ENCODE results near the gene RIMBP2.

RIMBP2 gene

DNA sequence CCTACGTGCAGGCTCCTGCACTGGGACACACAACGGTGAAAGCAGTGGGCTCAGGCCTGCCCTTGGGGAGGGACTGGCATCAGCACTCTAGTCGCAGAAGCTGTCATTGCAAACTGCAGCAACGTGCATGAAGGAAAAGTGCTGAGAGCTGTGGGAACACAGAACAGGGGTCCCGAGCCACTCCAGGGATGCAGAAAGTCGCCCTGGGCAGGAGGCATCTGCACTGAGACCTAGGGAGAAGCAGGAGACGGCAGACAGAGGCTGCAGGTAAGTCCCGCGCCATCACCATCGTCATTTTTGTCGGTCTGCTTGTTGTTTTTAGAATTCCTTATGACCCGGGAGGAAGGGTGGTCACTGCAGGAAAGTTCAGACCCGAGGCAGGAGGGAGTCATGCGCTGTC, 21.6 kb upstream of the RIMBP2 start:
- no peak for DNase-seq (ENCODE audit: low read depth)

DNA sequence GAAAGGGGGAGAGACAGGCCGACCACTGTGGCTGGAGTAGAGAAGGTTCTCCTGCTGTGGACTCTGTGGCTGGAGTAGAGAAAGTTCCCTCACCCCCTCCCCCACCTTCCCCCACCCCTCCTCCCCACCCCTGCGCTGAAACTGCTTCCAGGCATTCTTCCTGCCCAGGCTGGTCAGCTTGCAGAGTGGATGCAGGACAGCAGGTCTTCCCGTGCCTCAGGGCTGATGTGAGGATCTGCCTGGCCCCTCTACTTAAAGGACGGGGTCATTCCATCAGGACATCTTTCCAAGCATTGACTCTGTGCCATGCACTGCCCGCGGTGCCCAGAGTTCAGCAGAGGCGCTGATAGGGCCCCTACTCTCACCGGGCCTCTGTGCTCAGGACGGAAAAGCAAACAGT, 13.2 kb upstream of the RIMBP2 start:
- no peak for DNase-seq (ENCODE audit: low read depth)

DNA sequence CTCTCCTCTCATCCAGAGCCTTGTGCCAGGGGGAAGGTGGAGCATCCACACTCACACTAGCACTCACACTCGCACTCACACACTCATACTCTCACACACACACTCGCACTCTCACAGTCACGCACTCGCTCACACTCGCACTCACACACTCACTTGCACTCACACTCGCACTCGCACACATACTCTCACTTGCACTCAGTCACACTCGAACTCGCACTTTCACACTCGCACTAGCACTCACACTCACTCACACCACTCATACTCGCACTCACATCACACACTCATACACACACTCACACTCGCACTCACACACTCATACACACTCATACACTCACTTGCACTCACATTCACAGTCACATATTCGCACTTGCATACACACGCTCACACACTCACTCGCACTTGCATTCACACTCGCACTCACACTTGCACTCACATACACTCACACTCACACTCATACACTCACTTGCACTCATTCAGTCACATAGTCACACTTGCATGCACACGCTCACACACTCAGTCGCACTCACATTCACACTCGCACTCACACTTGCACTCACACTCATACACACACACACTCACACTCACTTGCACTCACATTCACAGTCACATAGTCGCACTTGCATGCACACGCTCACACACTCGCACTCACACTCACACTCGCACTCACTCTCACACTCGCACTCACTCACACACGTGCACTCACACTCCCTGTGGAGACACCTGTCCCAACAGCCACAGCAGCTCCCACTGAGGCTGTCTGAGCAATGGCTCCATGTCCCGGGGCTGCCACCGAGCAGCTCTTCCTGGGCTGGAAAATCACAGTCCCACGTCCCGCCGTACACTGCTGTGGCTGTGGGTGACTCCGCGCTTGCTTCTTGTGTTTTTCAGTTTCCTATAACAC, 12.3 kb upstream of the RIMBP2 start:
- DNase-seq (ENCODE audit: low read depth), result no peak

DNA sequence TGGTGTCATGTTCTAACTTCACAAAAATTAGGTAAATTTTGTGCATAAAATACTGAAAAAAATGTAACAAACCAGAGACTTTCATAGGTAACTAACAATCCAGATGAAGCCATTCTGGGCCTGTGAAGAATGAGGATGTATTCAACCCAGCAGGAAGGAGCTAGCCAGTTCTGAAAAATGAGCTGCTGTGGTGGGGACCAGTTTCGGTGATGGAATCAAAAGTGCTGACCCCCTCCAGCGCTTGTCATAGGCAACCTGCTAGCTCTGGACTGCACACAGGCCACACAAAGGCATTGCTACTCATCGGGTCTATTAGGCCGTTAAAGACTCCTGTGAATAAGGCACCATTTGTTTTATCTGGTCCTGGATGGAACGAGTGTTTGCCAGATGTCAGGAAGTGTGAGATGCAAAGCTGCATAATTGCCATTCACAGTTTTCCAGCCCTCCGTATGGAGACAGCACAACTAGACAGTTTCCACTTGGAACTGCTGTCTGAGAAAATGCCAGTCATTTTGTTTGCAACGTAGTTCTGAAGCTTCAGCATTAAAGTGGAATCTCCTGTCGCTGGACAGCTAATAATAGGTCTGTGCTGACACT, 3.3 kb upstream of the RIMBP2 start:
- no peak for DNase-seq (ENCODE audit: low read depth)

DNA sequence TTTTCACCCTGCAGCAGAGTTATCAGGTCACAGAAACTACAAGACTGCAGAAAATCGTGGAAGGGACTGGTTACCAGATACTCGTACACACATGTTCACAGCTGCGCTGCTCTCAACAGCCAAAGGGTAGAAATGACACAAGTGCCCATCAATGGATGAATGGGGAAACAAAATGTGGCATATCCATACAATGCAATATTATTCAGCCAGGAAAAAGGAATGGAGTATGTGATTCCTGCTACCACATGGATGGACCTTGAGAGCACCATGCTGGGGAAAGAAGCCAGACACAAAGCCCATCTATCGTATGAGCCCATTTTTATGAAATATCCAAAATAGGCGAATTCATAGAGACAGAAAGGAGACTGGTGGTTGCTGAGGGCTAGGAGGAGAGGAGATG, 1.7 kb upstream of the RIMBP2 start:
- DNase-seq (ENCODE audit: low read depth), result no peak

DNA sequence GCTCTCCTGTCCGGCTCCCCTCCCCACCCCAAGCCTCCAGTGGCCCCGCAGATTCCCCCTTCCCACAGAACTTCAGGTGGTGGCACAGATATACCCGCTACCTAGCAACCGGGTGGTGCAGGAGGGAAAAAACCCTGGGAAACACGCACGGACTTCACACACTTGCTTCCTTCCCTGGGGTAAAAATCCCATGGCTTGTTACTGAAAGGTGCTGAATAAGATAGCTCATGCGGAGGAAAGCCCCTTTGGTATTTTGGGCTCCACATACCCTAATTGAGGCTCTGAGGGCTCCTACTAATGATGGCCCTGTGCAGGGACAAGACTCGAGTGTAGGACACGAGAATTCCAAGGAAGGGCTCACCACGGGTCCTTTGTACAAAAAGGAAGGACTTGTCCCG, 869 bp upstream of the RIMBP2 start:
- no peak for DNase-seq (ENCODE audit: low read depth)

DNA sequence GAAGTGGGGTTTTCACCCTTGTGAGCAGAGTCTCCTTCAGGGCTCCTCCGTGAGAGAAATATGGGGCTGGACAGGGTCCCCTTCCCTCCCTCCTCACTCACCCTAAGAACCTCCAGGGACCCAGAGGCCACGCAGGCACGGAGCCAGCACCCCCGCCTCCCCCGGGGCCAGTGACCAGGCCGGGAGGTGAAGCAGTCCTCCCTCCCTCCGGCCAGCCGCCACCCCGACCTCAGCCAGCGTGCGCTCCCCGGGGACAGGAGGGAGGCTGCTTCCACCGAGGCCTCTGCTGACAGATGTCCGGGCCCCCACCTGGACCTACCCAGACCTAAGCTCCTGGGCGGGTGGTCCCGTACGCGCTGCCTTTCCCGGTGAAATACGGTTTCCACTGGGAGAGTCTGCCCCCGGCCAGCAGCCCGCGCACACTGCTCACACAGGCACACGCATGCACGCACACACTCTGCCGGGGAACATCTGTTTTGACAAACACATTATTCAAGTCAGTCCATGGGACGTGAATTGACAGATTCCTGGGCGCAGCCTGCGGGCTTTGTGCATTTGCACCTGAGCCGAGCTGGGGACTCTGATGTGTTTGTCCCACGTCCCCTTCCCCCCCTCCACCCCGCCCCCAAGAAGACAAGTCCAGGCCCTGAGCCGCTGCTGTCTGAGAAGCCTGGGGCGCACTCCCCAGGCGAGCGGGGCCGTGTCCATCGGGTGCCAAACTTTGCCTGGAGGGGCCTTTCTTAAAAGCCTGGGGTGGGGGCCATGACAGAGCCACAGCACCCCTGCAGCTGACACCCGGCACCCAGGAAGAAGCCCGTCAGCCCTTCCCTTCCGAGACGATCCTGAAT, 725 bp downstream of the RIMBP2 start:
- DNase-seq (ENCODE audit: low read depth), result no peak

DNA sequence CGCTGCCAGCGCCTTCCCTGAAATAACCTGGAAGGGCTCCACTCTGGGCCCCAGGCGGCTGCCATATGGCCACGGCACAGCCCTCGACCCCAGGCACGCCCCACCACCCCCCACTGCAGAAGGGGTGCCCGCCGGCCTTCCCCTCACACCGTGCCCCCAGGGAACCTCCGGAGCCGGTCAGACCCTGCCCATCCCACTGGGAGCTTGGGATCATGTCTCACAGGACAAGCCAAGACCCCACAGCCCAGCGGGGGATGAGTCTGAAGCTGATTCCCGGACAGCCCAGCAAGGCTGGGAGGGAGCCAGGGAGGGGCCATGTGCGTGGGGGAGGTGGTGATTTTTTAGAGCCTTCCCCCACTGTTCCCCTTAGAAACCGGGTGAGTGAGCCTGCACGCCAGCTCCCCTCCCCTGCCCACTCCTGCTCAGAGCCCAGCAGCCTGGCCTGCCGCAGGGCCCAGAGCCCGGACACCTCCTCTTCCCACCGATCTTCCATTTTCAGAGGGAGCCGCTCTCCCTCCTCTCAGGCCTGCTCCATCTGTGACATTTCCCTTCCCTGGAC, 1.4 kb downstream of the RIMBP2 start:
- DNase-seq (ENCODE audit: low read depth), result no peak

DNA sequence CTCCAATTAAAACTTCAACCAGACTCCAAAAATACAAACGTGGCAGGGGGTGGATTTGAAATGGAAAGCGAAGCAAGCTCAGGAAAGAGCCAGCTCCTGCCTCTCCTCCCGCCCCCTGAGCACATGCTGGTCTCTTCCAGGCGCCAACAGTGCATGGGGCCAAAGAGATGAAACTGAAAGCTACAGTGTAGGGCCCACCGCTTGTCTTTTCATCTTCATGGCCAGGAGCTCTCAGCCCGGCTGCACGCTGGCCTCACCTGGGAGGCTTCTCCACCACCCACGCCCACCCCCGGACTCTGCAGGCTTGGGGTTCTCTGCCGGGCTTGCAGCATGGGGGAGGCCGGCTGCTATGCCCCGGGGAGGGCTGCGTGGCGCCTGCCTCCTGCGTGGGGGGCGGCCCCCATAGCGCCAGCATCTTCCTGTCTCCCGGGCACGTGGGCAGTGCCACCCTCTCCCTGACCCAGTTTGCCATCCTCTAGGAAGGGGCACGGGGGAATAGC, 2.0 kb downstream of the RIMBP2 start:
- no peak for DNase-seq (ENCODE audit: low read depth)

DNA sequence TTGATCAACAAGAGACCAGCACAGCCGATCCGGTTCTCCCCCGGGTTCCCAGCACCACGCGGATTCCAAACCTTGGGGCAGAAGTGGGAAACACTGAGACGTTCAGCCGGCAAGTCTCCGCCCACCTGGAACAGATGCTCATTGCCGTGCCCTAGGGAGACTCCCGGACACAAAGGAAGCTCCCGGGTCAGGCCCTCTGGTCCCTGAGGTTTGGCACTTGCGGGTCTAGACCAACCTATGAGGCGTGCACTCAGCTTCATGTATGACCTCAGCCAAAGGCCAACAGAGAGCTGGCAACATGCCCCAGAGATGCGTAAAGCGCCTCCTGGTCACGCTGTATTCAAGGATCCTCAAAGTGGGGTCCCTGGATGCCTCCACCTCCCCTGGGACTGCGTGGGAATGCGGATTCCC, 2.5 kb downstream of the RIMBP2 start:
- DNase-seq (ENCODE audit: low read depth), result no peak

DNA sequence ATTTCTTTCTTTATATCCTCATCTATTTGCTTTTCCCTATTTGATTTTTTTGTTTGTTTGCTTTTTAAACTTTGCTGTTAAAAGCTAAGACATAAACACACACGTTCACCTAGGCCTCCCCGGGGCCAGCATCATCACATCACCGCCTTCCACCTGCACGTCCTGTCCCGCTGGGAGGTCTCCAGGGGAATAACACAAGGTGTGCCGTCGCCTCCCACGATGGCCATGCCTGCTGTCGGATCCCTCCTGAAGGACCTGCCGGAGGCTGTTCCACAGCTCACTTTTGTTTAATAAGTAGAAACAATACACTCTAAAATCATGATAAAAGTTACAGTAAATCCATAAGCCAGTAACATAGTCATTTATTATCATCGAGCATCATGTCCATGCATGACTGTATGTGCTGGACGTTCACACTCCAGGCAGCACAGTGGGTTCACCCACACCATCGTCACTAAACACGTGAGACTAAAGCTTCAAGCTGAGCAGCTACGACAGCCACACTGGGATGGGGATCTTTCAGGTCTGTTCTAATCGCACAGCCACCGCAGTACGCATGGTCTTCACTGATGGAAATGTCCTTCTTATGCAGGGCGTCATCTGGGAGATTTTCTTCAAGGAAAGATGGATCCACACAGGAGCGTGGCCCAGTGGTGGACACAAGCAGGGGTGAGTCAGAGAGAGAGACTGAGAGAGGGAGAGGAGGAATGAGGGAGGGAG, 3.6 kb downstream of the RIMBP2 start:
- DNase-seq (ENCODE audit: low read depth), result no peak

DNA sequence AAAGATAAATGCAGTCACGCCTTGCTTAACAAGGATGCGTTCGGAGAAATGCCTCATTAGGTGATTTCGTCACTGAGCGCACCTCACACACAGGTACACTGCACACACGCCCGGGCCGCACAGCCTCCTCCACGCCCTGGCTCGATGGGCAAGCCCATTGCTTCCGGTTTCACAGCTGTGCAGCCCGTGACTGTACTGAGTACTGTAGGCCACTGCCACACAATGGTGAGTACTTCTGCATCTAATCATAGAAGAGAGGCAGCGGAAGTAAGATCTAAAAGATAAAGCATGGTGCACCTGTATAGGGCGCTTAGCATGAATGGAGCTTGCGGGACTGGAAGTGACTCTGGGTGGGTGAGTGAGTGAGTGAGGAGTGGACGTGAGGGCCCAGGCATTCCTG, 4.3 kb downstream of the RIMBP2 start:
- no peak for DNase-seq (ENCODE audit: low read depth)

DNA sequence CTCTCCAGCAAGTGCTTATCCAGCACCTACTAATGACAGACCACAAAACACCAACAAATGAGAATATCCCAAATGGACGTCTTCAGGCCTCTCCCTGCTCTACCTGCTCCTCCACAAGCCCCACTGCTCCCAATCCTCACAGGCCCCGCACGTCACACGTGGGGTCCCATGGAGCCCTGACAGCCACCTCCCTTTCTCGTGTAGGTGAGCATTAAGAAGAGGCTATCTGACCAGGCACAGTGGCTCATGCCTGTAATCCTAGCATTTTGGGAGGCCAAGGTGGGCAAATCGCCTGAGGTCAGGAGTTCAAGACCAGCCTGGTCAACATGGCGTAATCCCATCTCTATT, 5.4 kb downstream of the RIMBP2 start:
- DNase-seq (ENCODE audit: low read depth), result no peak

DNA sequence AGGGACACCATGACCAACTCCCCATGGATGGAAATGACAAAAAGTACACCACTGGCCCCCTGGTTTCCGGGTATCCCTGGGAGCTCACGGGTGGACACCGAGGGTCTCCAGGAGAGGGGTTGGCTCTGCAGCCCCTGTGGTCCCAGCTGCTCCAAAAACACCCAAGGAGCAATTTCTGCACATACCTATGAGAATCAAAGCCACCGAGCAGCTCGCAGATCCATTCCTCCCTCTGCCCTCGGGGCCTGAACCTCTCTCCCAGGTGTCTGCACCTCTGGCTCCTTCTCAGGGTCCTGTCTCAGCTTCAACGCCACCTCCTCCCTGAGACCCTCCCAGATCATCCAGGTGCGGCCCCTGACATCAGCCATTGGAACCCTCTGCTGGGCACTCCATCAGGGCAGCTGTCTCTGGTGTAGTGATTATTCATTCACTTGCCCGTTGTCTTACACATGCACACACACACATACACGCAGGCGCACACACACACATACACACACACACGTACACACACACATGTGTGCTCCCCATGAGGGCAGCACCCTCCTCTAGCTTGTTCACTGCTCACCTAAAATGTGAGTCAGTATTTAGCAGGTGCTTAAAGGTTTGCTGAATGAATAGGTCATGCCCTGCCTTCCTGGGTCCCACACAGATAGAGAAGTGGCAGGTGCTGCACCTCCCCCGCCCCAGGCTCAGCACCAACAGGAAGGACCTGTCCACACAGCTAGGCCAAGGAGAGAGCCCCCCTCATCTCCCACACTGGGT, 5.9 kb downstream of the RIMBP2 start:
- no peak for DNase-seq (ENCODE audit: low read depth)

DNA sequence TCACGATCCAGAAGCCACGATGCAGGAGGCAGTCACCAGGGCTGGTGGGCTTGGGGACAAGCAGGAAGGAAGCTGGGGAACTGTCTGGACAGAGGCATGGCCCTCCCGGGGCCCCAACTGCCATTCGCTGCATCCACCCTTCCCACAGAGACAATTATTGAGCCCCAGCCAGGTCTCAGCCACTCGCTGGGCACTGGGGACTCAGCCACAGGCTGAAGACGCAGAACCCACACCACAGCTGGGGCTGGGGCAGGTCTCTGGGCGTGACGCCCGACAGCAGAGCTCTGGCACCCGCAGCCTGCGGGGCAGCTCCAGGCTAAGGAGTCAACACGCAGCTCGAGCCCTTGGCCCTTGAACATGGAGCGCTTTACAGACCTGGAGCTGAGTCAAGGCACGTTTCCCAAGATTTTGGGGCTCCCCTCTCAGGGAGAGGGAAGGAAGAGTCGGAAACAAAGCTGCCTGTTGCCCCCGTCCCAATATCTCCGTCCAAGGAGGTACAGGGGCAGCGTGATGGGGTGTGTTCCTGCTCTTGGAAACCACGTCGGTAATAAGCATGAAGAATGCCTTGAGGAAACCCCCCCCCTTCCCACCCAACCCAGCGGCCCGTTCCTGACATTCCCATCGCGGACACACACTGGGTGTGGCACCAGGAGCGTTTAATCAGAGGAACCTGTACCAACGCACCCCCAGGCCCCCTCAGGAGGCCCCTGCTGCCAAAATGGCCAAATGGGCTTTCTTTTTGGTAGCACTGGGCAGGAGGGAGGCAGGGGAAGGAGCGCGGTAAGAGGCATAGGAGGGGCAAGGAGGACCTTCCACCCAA, 6.7 kb downstream of the RIMBP2 start:
- DNase-seq (ENCODE audit: low read depth), result no peak

DNA sequence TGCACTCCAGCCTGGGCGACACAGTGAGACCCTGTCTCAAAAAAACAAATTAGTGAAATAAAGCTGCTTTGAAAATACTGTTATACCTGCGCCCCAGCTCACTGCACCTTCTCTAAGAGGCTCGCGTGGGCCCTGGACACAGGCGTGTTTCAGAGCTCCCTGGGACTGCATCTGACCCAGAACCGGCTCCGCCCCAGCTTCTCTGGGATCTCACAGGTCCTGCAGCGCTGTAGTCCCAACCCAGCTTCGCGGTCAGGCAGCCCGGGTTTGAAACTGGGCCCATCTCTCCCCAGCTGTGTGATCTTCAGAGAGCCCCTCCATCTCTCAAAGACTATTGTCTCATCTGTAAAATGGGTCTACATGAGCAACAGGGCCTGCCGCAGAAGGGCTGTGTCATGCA, 7.5 kb downstream of the RIMBP2 start:
- no peak for DNase-seq (ENCODE audit: low read depth)

DNA sequence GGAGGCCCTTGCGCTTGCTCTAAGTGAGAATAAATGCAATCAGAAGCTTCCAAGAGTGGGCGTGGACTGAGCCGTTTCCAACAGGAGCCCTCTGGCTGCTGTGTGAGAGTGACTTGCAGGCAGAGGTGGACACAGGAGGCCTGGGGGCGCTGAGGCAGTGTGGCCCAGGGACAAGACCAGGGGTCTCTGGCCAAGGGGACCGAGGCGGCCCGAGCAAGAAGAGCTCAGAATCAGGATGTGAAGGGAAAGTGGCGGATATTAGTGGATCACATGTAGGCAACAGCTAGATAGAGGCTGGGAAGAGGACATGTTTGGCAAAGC, 8.6 kb downstream of the RIMBP2 start:
- DNase-seq (ENCODE audit: low read depth), result no peak

DNA sequence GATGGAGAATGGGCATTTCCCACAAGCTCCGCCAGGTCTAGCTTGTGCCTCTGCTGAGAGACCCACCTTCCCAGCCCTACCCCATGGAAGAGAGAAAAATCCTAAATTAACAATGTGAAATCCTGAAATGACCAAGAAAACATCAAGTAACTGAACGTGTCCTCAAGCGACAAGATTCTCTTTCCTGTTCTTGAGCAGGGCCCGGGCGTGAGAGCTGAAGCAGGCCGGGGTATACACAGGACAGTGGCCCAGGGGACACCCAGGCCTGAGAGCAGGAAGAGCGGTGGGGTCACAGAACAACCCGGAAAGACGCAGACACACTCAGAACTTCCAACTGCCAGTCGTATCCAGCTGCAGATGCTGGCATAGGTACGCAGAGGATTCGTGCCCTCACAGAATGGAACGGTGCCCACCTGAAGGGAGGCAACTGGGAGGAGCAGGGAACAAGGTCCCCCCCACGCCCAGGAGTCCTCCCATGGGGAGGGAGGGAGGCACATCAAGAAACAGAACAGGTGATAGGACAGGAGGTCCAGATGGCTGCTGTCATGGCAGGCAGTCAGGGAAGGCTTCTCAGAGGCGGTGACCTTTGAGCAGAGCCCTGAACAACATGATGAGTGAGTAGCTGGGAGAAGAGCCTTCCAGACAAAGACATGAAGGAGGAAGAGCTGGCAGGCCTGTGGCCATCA, 9.1 kb downstream of the RIMBP2 start:
- no peak for DNase-seq (ENCODE audit: low read depth)

DNA sequence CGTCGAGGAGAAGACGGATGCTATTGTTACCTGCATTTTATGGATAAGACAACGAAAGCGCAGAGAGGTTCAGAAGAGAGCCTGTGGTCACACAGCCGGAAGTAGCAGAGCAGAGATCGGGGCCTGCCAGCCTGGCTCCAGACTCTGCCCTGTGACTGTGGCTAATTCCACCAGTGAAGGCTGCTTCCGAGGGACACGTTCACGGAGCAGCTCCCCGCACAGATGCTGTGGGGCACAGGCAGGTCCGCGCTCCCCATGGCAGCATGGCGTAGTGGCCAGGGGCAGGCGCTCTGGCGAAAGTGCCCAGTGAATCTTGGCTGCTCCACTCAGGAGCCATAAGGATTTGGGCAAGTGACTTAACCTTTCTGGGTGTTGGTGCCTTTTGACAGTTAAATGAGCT, 9.8 kb downstream of the RIMBP2 start:
- no peak for DNase-seq (ENCODE audit: low read depth)
